HG03575 (cell line): ENCODE data around the gene KCMF1.

Experiments
- ATAC-seq: cut with Tn5 transposase; IDR thresholded peaks from one replicate; pipeline ENCODE4 v1.9.1; 2021; ENCODE audit not compliant: unreplicated experiment, insufficient number of reproducible peaks, low FRiP score; ENCODE audit errors: extremely low read depth

The KCMF1 gene

DNA sequence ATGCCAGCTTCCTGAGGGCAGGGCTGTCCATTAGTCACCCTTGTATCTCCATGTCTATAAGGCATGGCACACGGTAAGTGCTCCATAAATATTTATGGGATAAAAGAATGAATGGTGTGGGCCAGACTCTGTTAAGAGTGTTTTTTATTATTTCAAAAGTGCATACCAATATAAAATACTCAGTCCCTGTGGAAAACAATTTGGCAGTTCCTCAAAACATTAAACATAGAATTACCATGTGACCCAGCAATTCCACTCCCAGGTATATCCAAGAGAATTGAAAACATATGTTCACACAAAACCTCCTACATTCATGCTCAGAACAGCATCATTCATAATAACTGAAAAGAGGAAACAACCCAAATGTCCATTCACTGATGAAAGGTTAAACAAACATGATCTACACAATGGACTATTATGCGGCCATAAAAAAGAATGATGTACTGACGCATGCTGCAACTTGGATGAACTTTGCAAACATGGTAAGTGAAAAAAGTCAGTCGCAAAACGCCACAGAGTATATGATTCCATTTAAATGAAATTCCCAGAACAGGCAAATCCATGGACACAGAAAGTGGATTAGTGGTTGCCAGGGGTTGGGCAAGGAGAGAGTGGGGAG, 93.1 kb downstream of the KCMF1 start:
- no peak for ATAC-seq

- ATAC-seq = no peak
Measured at GRCh38 chr2:85064927-85065577, 94.1 kb downstream of the KCMF1 start.

- no peak for ATAC-seq
Measured at GRCh38 chr2:85066006-85066740, 95.2 kb downstream of the KCMF1 start.

DNA sequence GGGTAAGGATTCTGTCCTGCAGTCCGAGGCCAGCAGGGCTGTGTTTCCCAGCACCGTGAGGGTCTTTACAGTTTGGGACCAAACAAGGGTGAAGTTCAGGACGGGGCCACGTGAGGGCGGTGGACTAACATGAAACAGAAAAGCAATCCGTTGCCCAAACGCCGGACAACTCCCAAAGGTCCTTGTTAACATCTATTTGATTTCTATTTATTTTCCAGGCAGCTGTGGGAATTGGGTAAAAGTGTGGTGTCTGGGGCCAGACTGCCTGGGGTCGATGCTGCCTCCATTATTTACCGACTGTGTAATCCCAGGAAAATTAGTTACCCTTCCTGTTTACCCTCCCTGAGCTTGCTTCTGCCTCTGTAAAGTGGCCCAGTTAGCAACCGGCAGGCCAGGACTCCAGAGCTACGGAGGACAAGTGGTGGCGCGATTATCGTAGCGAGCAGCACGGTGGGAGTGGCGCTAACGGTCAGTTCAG, 96.0 kb downstream of the KCMF1 start:
- no peak for ATAC-seq

DNA sequence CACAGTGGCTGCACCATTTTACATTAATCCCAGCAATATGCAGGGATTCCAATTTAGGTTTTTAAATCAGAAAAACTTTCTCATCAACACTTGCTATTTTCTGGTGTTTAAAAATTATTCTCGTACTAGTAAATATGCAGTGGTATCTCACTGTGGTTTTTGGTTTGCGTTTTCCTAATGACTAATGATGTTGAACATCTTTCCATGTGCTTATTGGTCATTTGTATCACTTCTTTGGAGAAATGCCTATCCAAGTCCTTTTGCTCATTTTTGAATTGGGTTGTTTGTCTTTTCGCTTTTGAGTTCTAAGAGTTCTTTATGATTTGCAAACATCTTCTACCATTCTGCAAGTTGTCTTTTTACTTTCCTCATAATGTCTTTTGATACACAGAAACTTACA, 100.1 kb downstream of the KCMF1 start:
- no peak for ATAC-seq

DNA sequence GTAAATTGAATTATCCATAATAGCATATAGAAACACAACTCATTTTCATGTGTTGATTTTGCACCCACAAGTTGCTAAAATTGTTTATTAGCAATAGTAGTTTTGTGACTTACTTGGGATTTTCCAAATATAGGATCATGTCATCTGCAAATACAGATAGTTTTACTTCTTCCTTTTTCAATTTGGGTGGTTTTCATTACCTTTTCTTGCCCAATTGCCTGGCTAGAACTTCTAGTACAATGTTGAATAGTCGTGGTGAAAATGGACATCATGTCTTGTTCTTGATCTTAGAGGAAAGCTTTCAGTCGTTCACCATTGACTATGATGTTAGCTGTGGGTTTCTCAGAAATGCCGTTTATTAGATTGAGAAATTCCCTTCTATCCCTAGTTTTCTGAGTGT, 102.1 kb downstream of the KCMF1 start:
- ATAC-seq = no peak

GRCh38 chr2:85076618-85077274, 105.8 kb downstream of the KCMF1 start:
- ATAC-seq = no peak

DNA sequence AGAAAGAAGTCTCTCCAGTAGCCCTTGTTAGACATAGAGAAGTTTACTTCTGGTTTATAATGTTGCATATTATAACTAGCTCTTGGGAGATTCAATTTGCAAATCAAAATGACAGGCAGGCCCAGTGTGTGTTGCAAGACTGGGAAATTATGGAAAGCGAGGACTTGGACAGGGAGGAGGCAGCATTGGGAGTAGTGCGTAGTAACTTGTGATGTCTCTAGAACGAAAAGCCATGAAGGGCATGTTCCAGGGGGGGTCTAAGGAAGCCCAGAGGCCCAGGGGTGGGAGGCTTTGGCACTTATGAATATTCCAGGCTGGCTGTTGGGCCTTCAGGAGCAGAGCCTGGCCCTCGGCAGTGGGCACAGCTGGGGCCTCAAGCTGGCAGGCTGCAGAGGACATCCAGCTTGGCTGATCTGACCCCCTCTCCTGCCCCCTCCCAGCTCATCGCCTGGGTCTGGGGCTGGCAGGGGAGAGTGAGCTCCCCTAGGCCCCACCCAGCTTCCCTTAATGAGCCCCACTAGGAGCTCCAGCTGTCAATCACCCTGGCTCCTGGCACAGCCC, 107.0 kb downstream of the KCMF1 start:
- no peak for ATAC-seq

- no peak for ATAC-seq
Measured at GRCh38 chr2:85078536-85078935, 107.6 kb downstream of the KCMF1 start.

DNA sequence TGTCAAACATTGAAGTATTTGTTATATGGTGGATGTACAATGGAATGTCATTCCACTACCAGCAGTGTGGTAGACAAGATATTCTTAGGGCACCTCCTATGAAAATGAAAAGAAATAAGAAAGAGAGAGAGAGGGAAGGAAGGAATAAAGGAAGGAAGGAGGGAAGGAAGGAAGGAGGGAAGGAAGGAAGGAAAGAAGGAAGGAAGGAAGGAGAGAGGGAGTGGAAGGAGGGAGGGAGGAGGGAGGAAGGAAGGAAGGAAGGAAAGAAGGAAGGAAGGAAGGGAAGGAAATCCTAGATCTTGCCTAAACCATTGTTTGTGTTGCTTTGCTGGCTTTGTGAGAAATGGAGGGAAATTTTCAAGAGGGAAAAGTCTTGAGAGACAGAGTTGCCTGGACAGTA, 112.1 kb downstream of the KCMF1 start:
- no peak for ATAC-seq

GRCh38 chr2:85085563-85085962, 114.6 kb downstream of the KCMF1 start:
- no peak for ATAC-seq

DNA sequence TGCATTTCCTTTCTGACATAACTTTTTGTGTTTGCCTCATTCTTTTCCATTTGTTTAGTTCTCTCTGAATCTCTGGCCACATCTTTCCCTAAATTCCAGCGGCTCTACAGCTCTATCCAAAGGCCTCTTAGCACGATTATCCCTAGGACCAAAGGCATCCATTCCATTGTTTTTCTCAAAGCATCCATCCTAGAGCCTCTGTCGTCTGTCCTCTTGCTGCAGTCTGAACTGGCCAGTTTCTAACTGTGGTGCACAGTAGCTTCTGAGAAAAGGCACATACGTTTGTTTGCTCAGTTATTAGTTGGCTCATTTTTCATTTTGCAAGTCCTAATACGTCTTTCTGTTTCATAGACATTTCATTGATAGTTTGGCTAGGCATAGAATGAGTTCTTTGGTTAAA, 116.6 kb downstream of the KCMF1 start:
- ATAC-seq = no peak

- no peak for ATAC-seq
Measured at GRCh38 chr2:85088921-85089320, 118.0 kb downstream of the KCMF1 start.

GRCh38 chr2:85089585-85089984, 118.6 kb downstream of the KCMF1 start:
- no peak for ATAC-seq

DNA sequence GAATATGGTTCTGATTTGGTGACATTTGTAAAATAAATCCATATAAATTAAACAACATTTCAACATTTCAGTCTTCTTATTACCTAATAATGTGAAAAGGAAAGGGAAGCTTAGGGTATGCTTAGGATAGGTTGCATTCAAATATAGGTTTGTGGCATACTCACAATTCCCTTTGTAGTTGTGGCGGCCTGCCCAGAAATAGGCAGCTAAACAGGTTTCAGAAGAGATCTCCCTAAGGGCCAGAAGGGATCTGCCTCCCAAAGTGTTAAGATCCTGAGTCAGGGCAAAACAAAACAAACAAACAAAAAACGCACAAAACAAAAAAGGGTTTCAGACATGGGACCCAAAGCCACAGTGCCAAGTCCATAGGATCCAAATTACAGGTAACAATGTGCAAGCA, 120.9 kb downstream of the KCMF1 start:
- ATAC-seq = no peak

DNA sequence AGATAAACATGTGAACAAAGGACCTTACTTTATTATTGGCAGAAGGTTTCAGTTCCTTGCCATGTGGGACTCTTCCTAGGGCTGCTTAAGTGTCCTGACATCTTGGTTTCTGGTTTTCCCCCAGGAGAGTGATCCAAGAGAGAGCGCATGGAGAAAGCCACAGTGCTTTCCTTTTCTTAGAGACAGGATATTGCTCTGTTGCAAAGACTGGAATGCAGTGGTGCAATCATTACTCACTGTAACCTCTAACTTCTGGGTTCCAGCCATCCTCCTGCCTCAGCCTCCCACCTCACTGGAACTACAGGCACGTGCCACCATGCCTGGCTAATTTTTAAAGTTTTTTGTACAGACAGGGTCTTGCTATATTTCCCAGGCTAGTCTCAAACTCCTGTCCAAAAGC, 124.1 kb downstream of the KCMF1 start:
- ATAC-seq = no peak

DNA sequence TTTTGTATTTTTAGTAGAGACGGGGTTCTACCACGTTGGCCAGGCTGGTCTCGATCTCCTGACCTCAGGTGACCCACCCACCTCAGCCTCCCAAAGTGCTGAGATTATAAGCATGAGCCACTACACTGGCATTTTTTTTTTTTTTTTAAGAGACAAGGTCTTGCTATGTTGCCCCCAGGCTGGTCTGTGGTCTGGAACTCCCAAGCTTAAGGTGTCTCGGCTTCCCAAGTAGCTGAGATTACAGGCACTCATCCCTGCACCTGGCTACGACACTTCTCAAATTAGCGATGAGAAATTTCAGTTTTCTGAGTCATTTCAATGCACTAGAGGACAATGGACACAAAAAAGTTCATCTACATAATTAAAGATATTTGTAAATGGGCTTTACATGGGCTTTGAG, 125.7 kb downstream of the KCMF1 start:
- ATAC-seq = no peak

GRCh38 chr2:85104228-85104627, 133.3 kb downstream of the KCMF1 start:
- no peak for ATAC-seq

DNA sequence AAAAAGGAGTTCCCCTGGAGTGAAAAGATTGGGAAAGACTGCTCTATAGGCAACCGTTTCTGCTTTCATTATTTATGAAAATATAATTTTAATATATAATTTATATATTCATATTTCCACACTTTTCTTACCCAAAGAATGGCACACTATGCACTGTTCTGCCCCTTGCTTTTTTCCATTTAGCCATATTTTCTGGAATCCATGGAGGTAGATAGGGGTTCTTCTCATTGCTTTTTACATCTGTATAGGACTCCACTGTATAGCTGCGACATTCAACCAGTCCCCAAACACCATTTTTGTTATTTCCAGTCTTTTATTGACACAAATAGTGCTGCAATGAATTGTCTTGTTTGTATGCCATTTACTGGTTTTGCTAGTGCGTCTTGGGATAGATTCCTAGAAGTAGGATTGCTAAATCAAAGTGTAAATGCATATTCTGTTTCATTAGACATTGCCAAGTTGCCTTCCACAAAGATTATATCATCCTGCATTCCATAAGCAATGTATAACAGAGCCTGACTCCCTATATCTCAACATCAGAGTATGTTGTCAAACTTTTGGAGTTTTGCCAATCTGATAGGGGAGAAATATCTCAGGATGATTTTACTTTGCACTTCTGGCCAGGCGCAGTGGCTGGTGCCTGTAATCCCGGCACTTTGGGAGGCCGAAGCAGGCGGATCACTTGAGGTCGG, 135.7 kb downstream of the KCMF1 start:
- no peak for ATAC-seq
